Muscle layer of duodenum (tissue), 2 donors: ENCODE results near the gene PROK2.
A peak's percentile ranks its signal among the peaks of the same experiment; 100 is the strongest.

ENCODE experiments used
- H3K27ac ChIP-seq: one replicate; pipeline ENCODE4 v1.7.0; 2013; ENCODE audit warnings: mild to moderate bottlenecking, low read length
- H3K27me3 ChIP-seq: one replicate; pipeline ENCODE4 v1.7.0; 2013; ENCODE audit warnings: low read depth, mild to moderate bottlenecking, control low read depth, low read length
- H3K36me3 ChIP-seq, 2 donors: one replicate each; pipeline ENCODE4 v1.7.0; 2013; ENCODE audit warnings: low read length in 2 of 2, control low read depth in 1 of 2, mild to moderate bottlenecking in 1 of 2; ENCODE audit not compliant: insufficient read depth in 2 of 2, control insufficient read depth in 1 of 2
- H3K4me1 ChIP-seq, 2 donors: one replicate each; pipeline ENCODE4 v1.7.0; 2013; ENCODE audit warnings: low read length in 2 of 2, mild to moderate bottlenecking in 2 of 2, control low read depth in 1 of 2, moderate library complexity in 1 of 2; ENCODE audit not compliant: insufficient read depth in 2 of 2, control insufficient read depth in 1 of 2
- H3K4me3 ChIP-seq, 2 donors: one replicate each; pipeline ENCODE4 v1.7.0; 2013; ENCODE audit warnings: low read length in 2 of 2, low read depth in 1 of 2, mild to moderate bottlenecking in 1 of 2
- H3K9me3 ChIP-seq, 2 donors: one replicate each; pipeline ENCODE4 v1.7.0; 2013; ENCODE audit warnings: low read length in 2 of 2, control low read depth in 1 of 2, mild to moderate bottlenecking in 1 of 2; ENCODE audit not compliant: control insufficient read depth in 1 of 2
- donor health status: healthy.

Gene PROK2

GRCh38 chr3:71786217-71786549 is 1.2 kb upstream of the PROK2 start:
- H3K9me3 ChIP-seq: no peaks in the 10 kb centered on the region
- no peak overlapping the region for H3K27ac ChIP-seq
- H3K36me3 ChIP-seq: no peaks in the 10 kb centered on the region
- H3K4me1 ChIP-seq: peaks cover 0 to 10% of the 10 kb centered on the region in 2 donors
- H3K4me3 ChIP-seq: peak overlapping the region in 1 of 2 donors; percentile 39
- H3K27me3 ChIP-seq: peaks cover 43% of the 10 kb centered on the region

- no peaks in the 10 kb centered on the region for H3K36me3 ChIP-seq
- peaks cover 45% of the 10 kb centered on the region for H3K27me3 ChIP-seq
- no peaks in the 10 kb centered on the region for H3K9me3 ChIP-seq
- no peak overlapping the region for H3K27ac ChIP-seq
- peaks cover 0 to 10% of the 10 kb centered on the region in 2 donors for H3K4me1 ChIP-seq
- H3K4me3 ChIP-seq: peak overlapping the region in 1 of 2 donors; percentile 39
Observed at GRCh38 chr3:71785532-71786216, 726 bp upstream of the PROK2 start.

GRCh38 chr3:71784201-71784913 is 591 bp downstream of the PROK2 start:
- peaks cover 55% of the 10 kb centered on the region for H3K27me3 ChIP-seq
- H3K4me3 ChIP-seq: peak overlapping the region in 1 of 2 donors; percentile 46
- no peaks in the 10 kb centered on the region for H3K36me3 ChIP-seq
- H3K9me3 ChIP-seq: no peaks in the 10 kb centered on the region
- H3K4me1 ChIP-seq: peaks cover 0 to 10% of the 10 kb centered on the region in 2 donors
- no peak overlapping the region for H3K27ac ChIP-seq

GRCh38 chr3:71783152-71783551 is 1.8 kb downstream of the PROK2 start:
- no peak overlapping the region for H3K27ac ChIP-seq
- H3K4me3 ChIP-seq: no peak overlapping the region
- H3K4me1 ChIP-seq: peaks cover 0 to 10% of the 10 kb centered on the region in 2 donors
- H3K27me3 ChIP-seq: peaks cover 55% of the 10 kb centered on the region
- no peaks in the 10 kb centered on the region for H3K9me3 ChIP-seq
- H3K36me3 ChIP-seq: no peaks in the 10 kb centered on the region

GRCh38 chr3:71780430-71780829 is 4.5 kb downstream of the PROK2 start:
- Histone ChIP-seq H3K4me3 (no peak overlapping the region), H3K36me3 (no peaks in the 10 kb centered on the region), H3K4me1 (peaks cover 0 to 10% of the 10 kb centered on the region in 2 donors), H3K9me3 (no peaks in the 10 kb centered on the region), H3K27me3 (peaks cover 44% of the 10 kb centered on the region), H3K27ac (no peak overlapping the region)

GRCh38 chr3:71779674-71780377 is 5.1 kb downstream of the PROK2 start:
- Histone ChIP-seq H3K36me3 (no peaks in the 10 kb centered on the region), H3K4me1 (peaks cover 0 to 9% of the 10 kb centered on the region in 2 donors), H3K27ac (no peak overlapping the region), H3K27me3 (peaks cover 42% of the 10 kb centered on the region), H3K4me3 (no peak overlapping the region), H3K9me3 (no peaks in the 10 kb centered on the region)

GRCh38 chr3:71778353-71778752 is 6.6 kb downstream of the PROK2 start:
- H3K4me3 ChIP-seq: no peak overlapping the region
- no peaks in the 10 kb centered on the region for H3K4me1 ChIP-seq
- H3K9me3 ChIP-seq: no peaks in the 10 kb centered on the region
- H3K27ac ChIP-seq: no peak overlapping the region
- H3K36me3 ChIP-seq: no peaks in the 10 kb centered on the region
- H3K27me3 ChIP-seq: peaks cover 30% of the 10 kb centered on the region

GRCh38 chr3:71776538-71776937 is 8.4 kb downstream of the PROK2 start:
- H3K27me3 ChIP-seq: peaks cover 15% of the 10 kb centered on the region
- H3K36me3 ChIP-seq: no peaks in the 10 kb centered on the region
- H3K9me3 ChIP-seq: no peaks in the 10 kb centered on the region
- H3K4me1 ChIP-seq: no peaks in the 10 kb centered on the region
- no peak overlapping the region for H3K4me3 ChIP-seq
- H3K27ac ChIP-seq: no peak overlapping the region

GRCh38 chr3:71771884-71772283 is 13.1 kb downstream of the PROK2 start:
- Histone ChIP-seq H3K27ac (no peak overlapping the region), H3K27me3 (no peaks in the 10 kb centered on the region), H3K4me1 (no peaks in the 10 kb centered on the region), H3K36me3 (no peaks in the 10 kb centered on the region), H3K4me3 (no peak overlapping the region), H3K9me3 (no peaks in the 10 kb centered on the region)

- no peaks in the 10 kb centered on the region for H3K36me3 ChIP-seq
- no peak overlapping the region for H3K4me3 ChIP-seq
- H3K27ac ChIP-seq: no peak overlapping the region
- H3K4me1 ChIP-seq: no peaks in the 10 kb centered on the region
- H3K9me3 ChIP-seq: no peaks in the 10 kb centered on the region
- no peaks in the 10 kb centered on the region for H3K27me3 ChIP-seq
Observed at GRCh38 chr3:71771126-71771525, 13.8 kb downstream of the PROK2 start.

- H3K27me3 ChIP-seq: no peaks in the 10 kb centered on the region
Observed at GRCh38 chr3:71763426-71763825, 21.5 kb downstream of the PROK2 start.

More at GRCh38 chr3:71763426-71763825, 21.5 kb downstream of the PROK2 start:
- no peaks in the 10 kb centered on the region for H3K9me3 ChIP-seq
- no peak overlapping the region for H3K4me3 ChIP-seq
- H3K36me3 ChIP-seq: no peaks in the 10 kb centered on the region
- no peaks in the 10 kb centered on the region for H3K4me1 ChIP-seq
- no peak overlapping the region for H3K27ac ChIP-seq
